SH-SY5Y (cell line): ENCODE results near the gene RNF11.

Experiments
- GATA2 ChIP-seq: IDR thresholded peaks from 2 replicates; pipeline ENCODE4 v1.6.1; 2011; ENCODE audit warnings: mild to moderate bottlenecking, low read depth, low read length
- GATA3 ChIP-seq: IDR thresholded peaks from 2 replicates; pipeline ENCODE4 v1.6.1; 2011; ENCODE audit warnings: low read depth, mild to moderate bottlenecking, low read length, moderate library complexity

- no peak for TF ChIP-seq GATA3
- TF ChIP-seq GATA2: no peak
These were observed 67.7 kb downstream of the RNF11 start for GRCh38 chr1:51303751-51304251.
